HG02973 (cell line): ENCODE results near the gene RASSF3.
A peak's percentile ranks its signal among the peaks of the same experiment; 100 is the strongest.

Source experiments
- ATAC-seq: cut with Tn5 transposase; IDR thresholded peaks from one replicate; pipeline ENCODE4 v1.9.1; 2021; ENCODE audit warnings: moderate library complexity; ENCODE audit not compliant: unreplicated experiment

RASSF3 gene

DNA sequence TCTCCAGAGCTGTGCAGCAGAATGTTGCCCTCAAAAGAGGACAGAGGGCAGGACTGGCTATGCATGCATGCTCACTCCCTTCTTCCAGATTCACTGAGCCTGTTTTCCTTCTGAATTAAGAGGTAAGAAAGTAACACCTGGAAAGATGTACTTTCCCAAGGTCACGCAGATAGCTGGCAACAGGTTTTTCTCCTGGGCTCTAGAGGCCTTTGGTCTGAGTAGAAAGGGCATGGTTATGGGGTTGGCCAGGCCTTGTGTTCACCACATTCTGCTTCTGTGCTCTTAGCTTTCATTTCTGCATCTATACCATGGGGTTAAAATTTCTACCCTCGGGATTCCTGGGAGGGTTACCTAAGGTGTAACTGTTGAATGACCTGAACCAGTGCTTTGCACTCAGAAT is 57.5 kb downstream of the RASSF3 start:
- no peak for ATAC-seq

DNA sequence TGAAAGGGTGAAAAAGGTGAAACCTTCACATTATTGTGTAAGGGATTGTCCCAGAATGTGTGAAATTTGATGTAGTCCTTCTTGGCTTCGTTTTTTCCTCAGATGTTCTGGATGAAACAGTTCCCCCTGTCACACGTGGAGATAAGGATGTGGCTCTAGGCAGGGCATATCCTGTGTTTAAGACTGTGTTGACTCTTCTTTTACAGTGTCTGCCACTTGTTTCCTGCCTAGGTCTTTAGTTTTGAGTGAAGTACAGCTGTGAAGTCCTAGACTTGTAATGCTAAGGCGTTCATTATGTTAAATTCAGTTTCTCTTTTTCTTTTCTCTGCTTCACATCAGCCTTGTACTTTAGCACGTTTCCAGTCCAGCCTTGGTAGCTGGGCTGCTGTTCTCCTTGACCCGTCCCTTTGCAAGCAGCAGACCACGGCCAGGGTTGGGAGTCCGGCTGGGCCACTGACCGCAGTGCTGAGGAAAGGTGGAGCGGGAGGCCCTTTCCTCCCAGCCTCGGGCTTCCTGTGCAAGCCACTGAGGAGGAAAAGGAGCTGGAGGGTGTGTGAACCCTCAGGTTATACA is 59.1 kb downstream of the RASSF3 start:
- peak; percentile 66 for ATAC-seq

DNA sequence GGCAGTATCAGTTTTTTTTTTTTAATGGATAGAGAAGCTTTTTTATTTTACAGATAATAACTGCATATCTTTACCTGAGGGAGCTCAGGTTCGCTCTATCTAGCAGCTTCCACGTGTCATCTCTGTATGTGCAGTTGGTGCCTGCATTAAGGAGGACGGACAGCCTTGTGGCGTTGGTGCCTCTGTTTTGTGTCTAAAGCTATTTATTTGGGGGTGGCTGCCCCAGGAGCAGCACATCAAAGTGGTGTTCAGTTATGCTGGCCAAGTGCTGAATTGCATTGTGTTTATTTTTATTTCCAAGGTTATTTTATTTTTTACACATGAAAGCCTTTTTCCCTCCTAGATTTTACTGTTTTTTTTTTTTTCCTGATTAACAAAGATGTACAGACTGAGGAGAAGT is 59.7 kb downstream of the RASSF3 start:
- ATAC-seq, result no peak

DNA sequence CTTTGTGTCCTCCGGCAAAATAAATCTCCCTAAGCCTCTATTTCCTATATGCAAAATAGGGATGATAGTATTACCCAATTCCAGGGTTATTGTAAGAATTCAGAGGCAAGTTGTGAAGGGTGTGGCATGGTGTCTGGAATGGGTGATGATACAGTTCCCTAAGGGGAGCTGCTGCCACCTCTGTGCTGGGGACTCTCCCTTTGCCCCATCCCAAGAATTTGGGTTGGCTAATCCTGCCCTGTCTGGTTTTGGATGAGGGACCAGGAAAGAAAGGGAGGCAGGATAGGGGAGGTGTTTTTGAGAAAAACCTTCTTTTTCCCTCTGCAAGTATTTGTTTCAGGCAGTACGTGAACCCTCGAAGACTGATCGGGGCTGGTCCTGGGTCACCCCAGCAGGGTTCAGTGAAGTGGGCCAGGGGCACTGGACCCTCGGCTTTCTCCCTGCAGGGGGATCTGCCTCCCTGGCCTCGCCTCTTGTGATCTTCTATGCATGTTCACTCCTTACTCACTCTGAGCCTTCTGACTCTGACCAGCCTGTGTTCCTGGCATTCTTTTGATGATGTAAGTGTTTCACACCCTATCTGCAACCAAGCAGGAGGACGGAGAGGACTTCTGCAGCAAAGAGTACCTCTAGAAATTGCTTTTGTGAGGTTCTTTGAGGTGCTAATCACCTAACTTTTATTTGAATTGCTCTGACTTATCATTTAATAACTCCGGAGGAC is 60.8 kb downstream of the RASSF3 start:
- ATAC-seq, result no peak

DNA sequence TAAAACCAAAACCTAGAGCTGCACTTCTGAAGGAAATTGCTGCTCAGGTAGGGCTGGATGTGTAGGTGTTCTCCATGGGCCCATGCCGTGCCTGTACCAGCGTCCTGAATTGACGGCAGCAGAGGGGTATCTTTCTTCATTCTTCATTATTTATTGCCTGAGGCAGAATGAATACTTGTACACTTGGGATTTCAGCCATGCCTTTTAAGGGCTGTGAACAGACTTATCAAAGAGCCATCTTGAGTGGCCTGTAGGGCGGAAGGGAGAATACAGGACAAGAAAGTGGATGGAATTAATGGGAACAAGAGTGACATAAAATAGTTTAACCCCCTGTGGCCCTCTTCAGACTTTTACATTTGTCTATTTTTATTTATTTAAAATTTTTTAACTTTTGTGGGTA is 61.4 kb downstream of the RASSF3 start:
- no peak for ATAC-seq

DNA sequence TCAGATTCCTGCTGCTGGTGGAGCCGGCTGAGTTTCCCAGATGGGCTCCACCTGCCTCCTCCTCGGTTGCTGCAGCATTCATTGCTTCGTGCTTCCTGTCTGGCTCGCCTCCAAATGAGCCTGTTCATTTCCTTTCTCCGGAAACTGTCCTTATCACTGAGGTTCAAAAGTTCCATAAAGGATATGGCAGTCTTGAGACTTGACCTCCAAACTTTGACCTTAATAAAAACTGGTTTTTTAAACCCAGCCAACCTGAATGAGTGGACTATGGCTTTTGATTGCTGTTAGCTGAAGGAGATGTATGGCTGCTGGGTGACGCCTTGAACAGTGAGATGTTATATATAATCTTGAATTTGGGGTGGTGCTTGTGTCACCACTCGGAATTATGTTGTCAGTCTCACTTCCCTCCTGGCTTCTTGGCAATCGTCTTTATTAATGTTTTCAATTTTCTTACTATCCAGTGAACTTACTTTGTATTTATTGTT is 62.7 kb downstream of the RASSF3 start:
- ATAC-seq, result no peak

DNA sequence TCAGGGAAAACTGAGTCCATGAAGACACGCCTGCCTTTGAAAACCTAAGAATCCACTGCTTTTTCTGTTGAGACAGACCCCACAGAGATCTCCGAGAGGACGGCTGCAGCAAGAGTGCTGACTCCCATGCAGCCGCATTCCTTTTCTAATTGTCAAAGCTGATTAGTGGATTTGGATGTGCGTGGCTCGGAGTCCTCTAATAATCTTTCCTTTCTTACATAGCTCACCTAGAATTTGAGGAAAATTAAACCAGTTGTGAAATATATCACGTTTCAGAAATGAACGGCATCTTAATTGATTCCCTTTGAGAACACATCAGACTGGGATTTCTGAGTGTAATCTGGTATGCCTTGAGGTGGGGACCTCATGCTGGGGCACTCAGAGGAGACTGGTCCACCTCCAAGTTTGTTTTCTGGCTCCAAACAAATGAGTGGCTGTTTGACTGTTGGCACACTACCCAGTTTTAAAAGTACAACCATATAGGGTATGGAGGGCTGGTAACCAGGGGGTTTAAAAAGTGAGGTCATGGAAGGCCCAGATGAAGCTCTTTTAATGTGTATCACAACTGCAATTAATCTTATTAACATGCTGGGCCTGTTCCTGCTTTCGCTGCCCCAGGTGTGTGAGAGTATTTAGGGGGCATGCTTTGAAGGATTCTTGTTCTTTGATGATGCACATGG is 63.3 kb downstream of the RASSF3 start:
- no peak for ATAC-seq

DNA sequence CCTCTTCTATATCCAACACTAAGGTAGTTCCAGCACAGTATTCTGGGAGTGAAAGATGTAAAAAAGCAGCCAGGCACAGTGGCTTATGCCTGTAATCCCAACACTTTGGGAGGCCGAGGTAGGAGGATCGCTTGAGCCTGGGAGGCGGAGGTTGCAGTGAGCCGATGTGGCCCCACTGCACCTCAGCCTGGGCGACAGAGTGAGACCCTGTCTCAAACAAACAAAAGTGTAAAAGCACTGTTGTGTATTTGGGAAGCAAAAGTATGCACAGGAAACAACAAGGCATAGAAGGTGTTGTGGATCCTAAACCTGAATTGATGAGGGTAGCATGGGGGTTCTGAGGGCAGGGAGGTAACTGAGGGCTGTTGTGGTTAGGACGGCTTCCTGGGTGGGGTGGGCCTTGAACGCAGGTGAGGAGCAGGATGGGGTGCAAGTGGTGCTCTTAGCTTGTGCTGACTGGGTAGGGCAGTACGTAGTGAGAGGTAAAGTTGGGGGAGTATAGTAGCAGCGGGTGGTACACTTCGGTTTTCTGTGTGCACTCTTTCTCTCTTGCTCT is 64.2 kb downstream of the RASSF3 start:
- no peak for ATAC-seq

DNA sequence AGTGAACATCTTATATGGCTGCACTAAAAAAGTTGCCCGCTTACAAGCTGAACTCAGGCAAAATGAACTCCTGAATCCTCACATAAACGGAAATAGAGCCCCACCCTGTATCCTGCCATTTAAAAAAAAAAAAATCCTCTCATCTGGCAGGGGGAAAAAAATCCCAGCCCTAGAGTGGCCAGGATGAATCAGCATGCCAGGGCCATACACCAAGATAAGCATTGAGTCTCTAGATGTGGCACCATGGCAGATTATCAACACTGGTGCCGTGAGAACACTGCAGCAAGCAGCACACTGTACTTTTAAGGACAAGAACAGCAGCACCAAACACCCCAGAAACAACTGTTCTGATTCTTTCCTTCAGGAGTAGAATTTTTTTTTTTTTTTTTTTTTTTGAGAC is 65.5 kb downstream of the RASSF3 start:
- no peak for ATAC-seq

DNA sequence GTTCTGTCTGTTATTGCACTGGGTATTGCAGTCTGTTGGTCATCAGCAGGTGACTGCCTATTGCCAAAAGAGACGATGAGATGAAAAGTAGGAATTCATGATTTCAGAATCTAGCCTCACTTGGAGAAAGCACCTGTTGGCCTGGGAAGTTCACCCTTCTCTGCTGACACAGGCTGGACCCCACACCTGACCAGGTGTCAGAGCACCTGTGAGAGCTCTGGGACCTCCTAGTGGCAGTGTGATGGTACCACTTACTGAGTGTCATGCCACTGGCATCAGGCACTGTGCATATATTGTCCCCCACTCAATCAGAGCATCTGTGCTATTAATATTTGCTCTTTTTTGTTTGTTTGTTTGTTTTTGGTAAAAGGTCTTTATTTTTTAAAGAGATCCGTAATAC is 68.0 kb downstream of the RASSF3 start:
- no peak for ATAC-seq

DNA sequence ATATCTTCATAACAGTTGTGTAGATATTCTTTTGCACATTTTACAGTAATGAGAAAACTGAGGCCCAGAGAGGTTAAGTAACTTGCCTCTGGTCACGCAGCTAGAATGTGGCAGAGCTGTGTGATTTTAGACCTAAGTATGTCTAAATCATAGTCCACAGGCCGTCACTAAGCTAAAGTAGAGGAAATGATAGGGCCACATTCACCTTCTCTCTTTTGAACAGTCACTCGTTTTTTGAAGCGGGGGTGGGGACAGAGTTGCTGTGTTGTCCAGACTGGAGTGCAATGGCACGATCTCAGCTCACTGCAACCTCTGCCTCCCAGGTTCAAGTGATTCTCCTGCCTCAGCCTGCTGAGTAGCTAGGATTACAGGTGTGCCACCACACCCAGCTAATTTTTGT is 68.5 kb downstream of the RASSF3 start:
- ATAC-seq, result no peak

DNA sequence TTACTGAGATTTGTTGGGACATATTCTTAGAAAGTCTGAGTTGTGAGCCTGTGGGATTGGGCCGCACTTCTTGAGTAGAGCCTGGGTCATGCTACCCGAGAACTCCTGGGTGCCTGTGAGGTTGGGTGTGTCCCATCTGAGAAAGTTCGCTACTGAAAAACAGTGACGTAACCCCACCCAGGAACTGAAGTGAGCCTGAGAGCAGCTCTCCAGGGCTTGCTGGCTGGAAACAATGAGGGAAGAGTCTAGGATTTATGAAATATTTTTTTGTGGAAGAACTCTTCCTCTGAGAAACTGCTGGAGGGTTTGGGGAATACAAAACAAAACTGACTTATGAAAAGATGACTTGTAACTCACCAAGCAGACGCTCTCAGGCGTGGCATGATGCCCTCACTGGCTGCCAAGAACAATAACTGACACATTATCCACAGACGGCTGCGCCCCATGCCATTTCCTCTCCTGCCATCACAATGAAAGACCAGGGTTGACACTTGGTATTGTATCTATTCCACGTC is 69.2 kb downstream of the RASSF3 start:
- peak; percentile 36 for ATAC-seq

DNA sequence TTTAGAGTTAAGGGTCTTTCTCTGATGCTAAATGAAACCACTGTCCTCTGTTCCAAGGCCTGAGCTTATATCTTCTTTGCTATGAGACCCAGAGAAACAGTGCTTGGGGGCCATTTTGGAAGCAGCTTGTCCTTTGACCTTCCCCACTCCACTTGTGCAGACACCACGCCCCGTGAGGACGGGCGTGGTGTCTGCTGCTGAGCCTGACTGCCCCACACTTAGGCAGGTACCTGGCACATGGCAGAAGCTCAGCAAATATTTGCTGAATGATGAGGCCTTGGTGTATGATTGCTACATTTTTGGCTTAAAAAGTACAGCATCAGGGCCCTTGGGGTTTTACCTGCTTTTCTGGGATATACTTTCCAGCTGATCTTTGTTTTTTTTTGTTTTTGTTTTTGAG is 69.9 kb downstream of the RASSF3 start:
- ATAC-seq, result no peak

DNA sequence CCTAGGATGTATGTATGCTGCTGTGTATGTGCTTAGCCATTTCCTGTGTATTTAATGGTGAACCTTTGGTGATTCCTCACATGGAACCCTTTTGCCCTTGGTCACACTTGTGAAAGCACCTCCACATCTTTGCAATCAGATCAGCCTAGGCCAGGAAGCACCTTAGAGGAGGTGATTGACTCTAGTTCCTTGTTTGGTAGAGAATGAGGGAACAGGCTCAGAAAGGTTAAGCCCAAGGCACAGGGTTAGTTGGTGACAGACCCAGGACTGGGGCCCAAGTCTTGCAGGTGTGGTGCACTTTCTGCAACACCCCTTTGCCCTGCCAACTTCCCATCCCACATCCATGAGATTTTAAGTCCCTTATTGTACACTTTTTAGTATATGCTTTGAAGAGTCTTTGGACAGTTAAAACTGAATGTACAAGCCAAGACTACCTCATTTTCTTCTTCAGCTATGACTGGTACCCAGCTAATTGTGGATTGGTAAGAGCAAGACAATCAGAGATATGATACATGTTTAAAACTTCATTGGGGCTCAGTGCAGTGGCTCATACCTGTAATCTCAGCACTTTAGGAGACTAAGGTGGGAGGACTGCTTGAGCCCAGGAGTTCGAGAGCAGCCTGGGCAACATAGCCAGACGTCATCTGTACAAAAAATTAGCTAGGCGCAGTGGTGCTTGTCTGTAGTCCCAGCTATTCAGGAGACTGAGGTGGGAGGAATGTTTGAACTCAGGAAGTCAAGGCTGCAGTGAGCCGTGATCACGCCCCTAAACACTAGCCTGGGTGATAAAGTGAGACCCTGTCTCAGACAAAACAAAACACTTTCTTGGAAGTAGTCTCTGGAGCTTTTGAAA is 71.1 kb downstream of the RASSF3 start:
- peak; percentile 55 for ATAC-seq

DNA sequence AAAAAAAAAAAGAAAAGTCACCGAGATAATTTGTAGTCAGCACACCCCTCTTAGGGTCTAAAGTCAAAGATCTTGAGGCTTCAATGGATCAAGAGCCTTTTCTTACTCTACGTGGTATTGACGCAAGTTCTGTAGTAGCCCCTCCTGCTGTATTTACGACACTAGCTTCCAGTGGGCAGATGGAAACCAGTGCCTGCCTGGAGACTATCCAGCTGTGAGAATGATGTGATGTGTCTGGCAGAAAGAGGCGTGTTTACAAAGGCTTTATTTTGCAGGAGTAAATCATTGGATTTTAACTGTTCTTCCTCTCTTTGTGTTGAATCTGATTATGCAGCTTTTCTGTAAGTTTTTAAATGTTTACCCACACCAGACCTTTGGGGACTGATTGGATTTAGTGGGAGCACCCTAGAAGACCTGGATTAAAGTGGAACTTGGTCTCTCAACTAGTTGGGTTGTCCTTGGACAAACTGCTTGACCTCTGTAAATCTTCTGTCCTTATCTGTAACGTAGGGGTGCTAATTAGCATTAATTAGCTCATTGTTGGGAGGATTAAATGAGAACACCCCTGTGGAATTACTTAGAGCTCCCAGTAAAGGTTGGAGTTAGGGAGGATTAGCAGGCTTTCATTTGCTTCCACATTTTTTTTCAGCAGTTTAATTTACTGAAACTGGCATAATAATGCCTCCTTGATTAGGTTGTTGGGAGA is 72.4 kb downstream of the RASSF3 start:
- ATAC-seq, result no peak

DNA sequence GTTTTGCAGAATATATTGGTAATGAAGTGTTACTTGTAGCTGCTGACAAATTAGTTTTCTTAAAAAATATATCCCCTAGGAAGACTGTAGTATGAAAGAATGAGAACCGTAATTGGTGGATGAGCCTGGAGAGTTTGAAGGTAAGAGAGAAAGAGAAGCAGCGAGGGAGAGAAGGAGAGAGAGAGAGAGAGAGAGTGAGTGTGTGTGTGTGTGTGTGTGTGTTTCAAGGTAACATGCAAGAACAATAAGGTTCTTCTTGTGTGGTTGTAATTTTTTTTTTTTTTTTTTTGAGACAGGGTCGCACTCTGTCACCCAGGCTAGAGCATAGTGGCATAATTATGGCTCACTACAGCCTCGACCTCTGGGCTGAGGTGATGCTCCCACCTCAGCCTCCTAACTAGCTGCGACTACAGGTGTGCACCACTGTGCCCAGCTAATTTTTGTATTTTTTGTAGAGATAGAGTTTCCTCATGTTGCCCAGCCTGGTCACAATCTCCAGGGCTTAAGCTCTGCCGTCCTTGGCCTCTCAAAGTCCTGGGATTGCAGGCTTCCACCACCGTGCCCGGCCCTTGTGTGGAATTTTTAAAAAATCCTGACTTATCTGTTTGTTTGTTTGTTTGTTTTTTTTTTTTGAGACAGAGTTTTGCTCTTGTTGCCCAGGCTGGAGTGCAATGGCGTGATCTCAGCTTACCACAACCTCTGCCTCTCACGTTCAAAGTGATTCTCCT is 73.7 kb downstream of the RASSF3 start:
- ATAC-seq, result no peak

DNA sequence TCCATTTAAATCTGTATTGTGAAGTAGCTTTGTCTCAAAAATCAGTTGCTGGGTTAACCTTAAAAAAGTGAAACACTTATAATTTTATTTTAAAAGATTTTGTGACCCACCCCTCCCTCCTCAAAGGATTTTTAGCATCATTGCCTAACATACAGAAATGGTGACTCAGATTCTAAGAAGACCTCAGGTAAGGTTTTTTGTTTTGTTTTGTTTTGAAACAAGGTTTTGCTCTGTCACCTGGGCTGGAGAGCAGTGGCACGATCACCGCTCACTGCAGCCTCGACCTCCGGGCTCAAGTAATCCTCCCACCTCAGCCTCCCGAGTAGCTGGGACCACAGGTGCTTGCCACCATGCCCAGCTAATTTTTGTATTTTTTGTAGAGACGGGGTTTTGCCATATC is 74.8 kb downstream of the RASSF3 start:
- ATAC-seq, result no peak

DNA sequence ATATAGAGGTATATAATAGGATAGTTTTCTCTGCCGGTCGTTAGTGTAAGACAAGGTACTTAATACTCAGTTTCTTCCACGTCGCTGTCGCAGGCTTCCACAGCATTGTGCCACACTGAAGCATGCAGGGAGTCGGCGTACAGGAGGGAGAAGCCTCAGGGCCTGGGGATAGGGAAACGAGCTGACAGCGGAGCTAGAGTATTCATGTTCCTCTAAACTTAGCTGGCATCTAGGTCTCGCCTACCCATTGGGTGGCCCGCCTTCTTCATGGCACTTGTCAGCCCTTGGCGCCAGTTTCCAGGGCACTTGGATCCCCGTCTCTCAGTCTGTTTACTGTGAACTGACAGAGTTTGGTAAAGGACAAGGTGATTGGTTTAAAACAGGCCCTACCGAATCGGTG is 75.3 kb downstream of the RASSF3 start:
- ATAC-seq, result no peak

DNA sequence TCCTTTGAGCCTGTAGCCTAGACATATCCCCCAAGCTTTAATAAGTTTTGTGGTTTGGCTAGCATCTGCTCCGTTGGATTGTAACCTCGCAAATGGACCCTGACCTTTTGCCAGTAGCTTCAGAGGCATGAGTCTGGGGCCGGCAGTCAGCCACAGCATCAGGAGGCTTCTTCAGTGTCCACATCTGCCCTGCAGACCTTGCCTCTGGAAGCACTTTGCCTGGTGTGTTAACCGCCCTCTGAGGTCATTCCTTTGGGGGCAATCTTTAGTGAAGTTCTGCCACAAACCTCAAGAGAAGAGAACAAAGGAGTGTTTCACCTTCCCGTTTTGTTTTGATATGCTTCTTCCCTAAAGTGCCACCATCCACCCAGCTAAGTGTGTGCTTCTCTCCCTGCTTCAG is 77.5 kb downstream of the RASSF3 start:
- no peak for ATAC-seq

DNA sequence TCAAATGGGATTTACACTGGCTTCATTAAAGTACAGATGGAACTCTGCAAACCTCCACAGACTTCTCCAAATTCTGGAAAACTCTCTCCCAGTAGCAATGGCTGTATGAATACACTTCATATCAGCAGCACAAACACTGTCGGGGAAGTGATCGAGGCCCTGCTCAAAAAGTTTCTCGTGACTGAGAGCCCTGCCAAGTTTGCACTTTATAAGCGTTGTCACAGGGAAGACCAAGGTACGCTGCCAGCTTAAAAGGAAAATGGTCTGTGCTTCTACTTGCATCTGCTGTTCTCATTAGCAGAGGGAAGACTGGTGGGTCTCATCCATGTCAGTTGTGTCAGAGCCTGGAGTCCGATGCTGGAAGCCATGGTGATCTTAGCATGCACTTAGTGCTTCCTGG is 77.9 kb downstream of the RASSF3 start:
- no peak for ATAC-seq
